Small intestine (tissue), 16 donors: ENCODE results near the gene KCNK17. TPM values are rescaled to one million over a fixed set of nuclear protein-coding genes. Genes with fewer than 3 reads are reported as not detected.

Source experiments
- DNase-seq, 2 donors: peaks; one replicate each; pipeline versions ENCODE4 v3.0.0 to v3.0.0-alpha.2; 2013
- FAIRE-seq: peaks from 2 replicates; lab custom pipeline; 2012; peaks lifted over from hg19 to GRCh38; lab: Jason Lieb, UNC
- H3K27ac ChIP-seq, 3 donors: one replicate each; pipeline ENCODE4 v1.5.1; 2013; ENCODE audit warnings: low read length in 2 of 3, mild to moderate bottlenecking in 2 of 3, control low read depth in 1 of 3, inconsistent platforms in 1 of 3, low read depth in 1 of 3, moderate library complexity in 1 of 3
- H3K27me3 ChIP-seq, 3 donors: one replicate each; pipeline ENCODE4 v1.6.1; 2013; ENCODE audit warnings: low read length in 3 of 3, inconsistent platforms in 1 of 3; ENCODE audit not compliant: control insufficient read depth in 3 of 3, insufficient read depth in 3 of 3
- H3K36me3 ChIP-seq, 3 donors: one replicate each; pipeline ENCODE4 v1.6.1; 2013; ENCODE audit warnings: low read length in 3 of 3, inconsistent platforms in 1 of 3, low read depth in 1 of 3, mild to moderate bottlenecking in 1 of 3, moderate library complexity in 1 of 3; ENCODE audit not compliant: control insufficient read depth in 3 of 3, insufficient read depth in 2 of 3
- H3K4me1 ChIP-seq, 3 donors: one replicate each; pipeline ENCODE4 v1.6.1; 2013; ENCODE audit warnings: low read length in 2 of 3, inconsistent platforms in 1 of 3, low read depth in 1 of 3, mild to moderate bottlenecking in 1 of 3, moderate library complexity in 1 of 3; ENCODE audit not compliant: control insufficient read depth in 3 of 3, insufficient read depth in 2 of 3
- H3K4me3 ChIP-seq, 3 donors: one replicate each; pipeline ENCODE4 v1.5.1; 2013; ENCODE audit warnings: low read length in 3 of 3, control low read depth in 1 of 3, inconsistent platforms in 1 of 3, low read depth in 1 of 3, mild to moderate bottlenecking in 1 of 3, moderate library complexity in 1 of 3
- H3K9me3 ChIP-seq, 2 donors: one replicate each; pipeline ENCODE4 v1.6.1; 2013; ENCODE audit warnings: low read depth in 1 of 2, low read length in 1 of 2; ENCODE audit not compliant: control insufficient read depth in 2 of 2, insufficient read depth in 1 of 2
- WGBS, 3 donors: extraction: QIAGEN DNeasy Blood & Tissue Kit; methylation state at CpG; one replicate each; pipeline ENCODE4 v1.1.7; 2013; 5-methylcytosine and 5-hydroxymethylcytosine counted together
- long read RNA-seq, 10 donors: transcript quantifications; one replicate each; lab custom pipeline, GENCODE V29; 2026
- polyA plus RNA-seq, 4 donors: library from polyadenylated mRNA; stranded (reverse) in 3 of 4; unstranded in 1 of 4; fragments of 200-250 nt in 3 of 4; fragments of 120-200 nt in 1 of 4; gene quantifications; one replicate each; pipeline versions ENCODE4 v1.2.1 to v1.2.3, GENCODE V29; 2013
- donor health status: healthy with polysubstance abuse.
- donor health status: control.
- donor health status: control.
- donor health status: Bipolar disorder and iron deficiency.
- donor health status: healthy.

Gene KCNK17
- 1 to 10 TPM in 2 of 4 donors, under 1 TPM in 1, not detected in 1; 0.45 to 1.4 (median 1.3) TPM for polyA plus RNA-seq
- long read RNA-seq, donor 1 = 0 reads
- long read RNA-seq, donor 2 = 0 reads
- long read RNA-seq, donor 3 = 0 reads
- long read RNA-seq, donor 4 = 0 reads
- long read RNA-seq, donor 5 = 0 reads
- long read RNA-seq, donor 6, partial matches to known transcripts = 0 of 1 reads
- long read RNA-seq, donor 6, other reads (novel, unspliced or antisense) = 0 of 1 reads
- long read RNA-seq, donor 7 = 0 reads
- long read RNA-seq, donor 8 = 0 reads
- long read RNA-seq, donor 9 = 0 reads
- long read RNA-seq, donor 10 = 0 reads

GRCh38 chr6:39314273-39314795 is at the start of gene KCNK17:
Gene KCNK17 (minus strand): TSS chr6:39314419. CDS start chr6:39314320, 99 bp downstream.
- Histone ChIP-seq H3K4me3 (peak within 1 kb of the TSS in 2 of 3 donors; percentile 5 to 14), H3K4me1 (peaks cover 0 to 5% (median 0%) of the 10 kb centered on the region in 3 donors), H3K27me3 (peaks cover 4 to 63% (median 8%) of the 10 kb centered on the region in 3 donors), H3K36me3 (no peaks in the 10 kb centered on the region), H3K9me3 (no peaks in the 10 kb centered on the region), H3K27ac (no peak within 1 kb of the TSS)
- DNase-seq (no peak), FAIRE-seq (no peak)
- 13 to 19% (median 14%) methylated on average over 20 to 28 of the region's 28 CpGs for WGBS, 3 donors

- FAIRE-seq = no peak
- WGBS, 3 donors = 86 to 90% (median 87%) methylated on average over 8 of the region's 8 CpGs
Measured at GRCh38 chr6:39363280-39363679, 49.1 kb upstream of the KCNK17 start.

GRCh38 chr6:39362487-39362865 is 48.3 kb upstream of the KCNK17 start:
- H3K27ac ChIP-seq = no peak overlapping the region
- H3K4me1 ChIP-seq = peaks cover 0 to 3% (median 0%) of the 10 kb centered on the region in 3 donors
- DNase-seq = no peak
- H3K9me3 ChIP-seq = no peaks in the 10 kb centered on the region
- H3K36me3 ChIP-seq = no peaks in the 10 kb centered on the region
- WGBS, 3 donors = 38 to 43% (median 39%) methylated on average over 3 of the region's 3 CpGs
- H3K27me3 ChIP-seq = no peaks in the 10 kb centered on the region
- no peak overlapping the region for H3K4me3 ChIP-seq
- FAIRE-seq = no peak

More at GRCh38 chr6:39363280-39363679, 49.1 kb upstream of the KCNK17 start:
- H3K27me3 ChIP-seq = no peaks in the 10 kb centered on the region
- H3K4me3 ChIP-seq = no peak overlapping the region
- H3K27ac ChIP-seq = no peak overlapping the region
- no peaks in the 10 kb centered on the region for H3K9me3 ChIP-seq
- H3K4me1 ChIP-seq = peaks cover 0 to under 1% (median 0%) of the 10 kb centered on the region in 3 donors
- no peaks in the 10 kb centered on the region for H3K36me3 ChIP-seq
- no peak for DNase-seq

GRCh38 chr6:39361657-39362486 is 47.7 kb upstream of the KCNK17 start:
- Histone ChIP-seq H3K27me3 (no peaks in the 10 kb centered on the region), H3K36me3 (no peaks in the 10 kb centered on the region), H3K27ac (no peak overlapping the region), H3K9me3 (no peaks in the 10 kb centered on the region), H3K4me1 (peaks cover 0 to 3% (median 0%) of the 10 kb centered on the region in 3 donors), H3K4me3 (no peak overlapping the region)
- WGBS, 3 donors = 32 to 36% (median 34%) methylated on average over 21 of the region's 21 CpGs
- DNase-seq = peak; percentile 66 to 81
- no peak for FAIRE-seq

- H3K27me3 ChIP-seq = no peaks in the 10 kb centered on the region
- FAIRE-seq = no peak
Measured at GRCh38 chr6:39360378-39360777, 46.2 kb upstream of the KCNK17 start.

GRCh38 chr6:39357998-39358686 is 43.9 kb upstream of the KCNK17 start:
- WGBS, 3 donors = 59 to 66% (median 64%) methylated on average over 7 of the region's 7 CpGs
- no peaks in the 10 kb centered on the region for H3K27me3 ChIP-seq
- FAIRE-seq = no peak

More at GRCh38 chr6:39360378-39360777, 46.2 kb upstream of the KCNK17 start:
- no peak for DNase-seq
- Histone ChIP-seq H3K4me1 (peaks cover 0 to 3% (median 0%) of the 10 kb centered on the region in 3 donors), H3K36me3 (no peaks in the 10 kb centered on the region), H3K4me3 (no peak overlapping the region), H3K9me3 (no peaks in the 10 kb centered on the region), H3K27ac (no peak overlapping the region)
- 83 to 93% (median 92%) methylated on average over 9 of the region's 9 CpGs for WGBS, 3 donors

GRCh38 chr6:39353698-39354315 is 39.6 kb upstream of the KCNK17 start:
- DNase-seq = no peak
- no peaks in the 10 kb centered on the region for H3K27me3 ChIP-seq
- H3K27ac ChIP-seq = no peak overlapping the region
- H3K36me3 ChIP-seq = no peaks in the 10 kb centered on the region
- no peak for FAIRE-seq
- no peaks in the 10 kb centered on the region for H3K9me3 ChIP-seq
- H3K4me3 ChIP-seq = no peak overlapping the region
- WGBS, 3 donors = 89 to 94% (median 90%) methylated on average over 7 of the region's 7 CpGs
- peaks cover 0 to 3% (median 0%) of the 10 kb centered on the region in 3 donors for H3K4me1 ChIP-seq

More at GRCh38 chr6:39357998-39358686, 43.9 kb upstream of the KCNK17 start:
- DNase-seq = peak; percentile 27 to 65
- Histone ChIP-seq H3K4me3 (no peak overlapping the region), H3K4me1 (peaks cover 0 to 3% (median 0%) of the 10 kb centered on the region in 3 donors), H3K36me3 (no peaks in the 10 kb centered on the region), H3K27ac (no peak overlapping the region), H3K9me3 (no peaks in the 10 kb centered on the region)
